ENCODE data around the gene FOXC2. TPM values are rescaled to one million over a fixed set of nuclear protein-coding genes. Genes with fewer than 3 reads are reported as not detected.

The FOXC2 gene
- total and polyA plus RNA-seq, 2 of the 13 experiments (the other 11 are each of a cell fraction or from before 2014, with no cell fraction given), result not detected

- TF ChIP-seq SETDB1 (CRISPR knock-in tag; IDR thresholded peaks at IDR 0.05; ENCODE audit: borderline replicate concordance) (no peak), FLYWCH1 (CRISPR knock-in tag; IDR thresholded peaks at IDR 0.05) (no peak), TBX3 (IDR thresholded peaks at IDR 0.05; ENCODE audit: borderline replicate concordance) (no peak), ETS1 (CRISPR knock-in tag; IDR thresholded peaks at IDR 0.05) (no peak), AFF4 (CRISPR knock-in tag; IDR thresholded peaks at IDR 0.05) (no peak), ZNF414 (CRISPR knock-in tag; IDR thresholded peaks at IDR 0.05) (no peak), HDAC1 (CRISPR knock-in tag; IDR thresholded peaks at IDR 0.05) (no peak), ZFP41 (CRISPR knock-in tag; IDR thresholded peaks at IDR 0.05; ENCODE audit: borderline replicate concordance) (no peak), MYPOP (CRISPR knock-in tag; IDR thresholded peaks at IDR 0.05) (no peak), RAD21 (CRISPR knock-in tag; IDR thresholded peaks at IDR 0.05) (no peak), ZNF501 (CRISPR knock-in tag; IDR thresholded peaks at IDR 0.05) (no peak), MAF1 (CRISPR knock-in tag; IDR thresholded peaks at IDR 0.05; ENCODE audit: borderline replicate concordance) (no peak), ZNF326 (CRISPR knock-in tag; IDR thresholded peaks at IDR 0.05; ENCODE audit: borderline replicate concordance) (0 out of 2 replicates have a peak, but pooled peaks have one; percentile 8), DPF2 (CRISPR knock-in tag; IDR thresholded peaks at IDR 0.05; ENCODE audit: borderline replicate concordance, low read depth) (no peak), ZNF720 (CRISPR knock-in tag; IDR thresholded peaks at IDR 0.05) (no peak), KLF16 (CRISPR knock-in tag; IDR thresholded peaks at IDR 0.05) (no peak), HNF4A (CRISPR knock-in tag; IDR thresholded peaks at IDR 0.05) (no peak), ZNF703 (CRISPR knock-in tag; IDR thresholded peaks at IDR 0.05; ENCODE audit: borderline replicate concordance) (no peak), ELF4 (CRISPR knock-in tag; IDR thresholded peaks at IDR 0.05; ENCODE audit: borderline replicate concordance) (no peak), TOPORS (CRISPR knock-in tag; IDR thresholded peaks at IDR 0.05) (no peak), ZNF777 (CRISPR knock-in tag; IDR thresholded peaks at IDR 0.05) (no peak), ZNF136 (CRISPR knock-in tag; IDR thresholded peaks at IDR 0.05; ENCODE audit: low read depth) (0 out of 2 replicates have a peak, but pooled peaks have one; percentile 24), NR1H2 (CRISPR knock-in tag; IDR thresholded peaks at IDR 0.05; ENCODE audit: borderline replicate concordance, low read depth) (0 out of 2 replicates have a peak, but pooled peaks have one; percentile 8)
These were observed 12.1 kb upstream of the FOXC2 start (continued) for GRCh38 chr16:86554599-86554916.
